Gastrocnemius medialis (tissue), 4 donors: ENCODE results near the gene MSANTD1. TPM values are rescaled to one million over a fixed set of nuclear protein-coding genes. Genes with fewer than 3 reads are reported as not detected.

Experiments used
- ATAC-seq, 2 donors: fragments of 150-250 bp; one replicate each; pipeline ENCODE4 v1.9.1; 2016
- DNase-seq, 2 donors: peaks; one replicate each; pipeline ENCODE4 v3.0.0-alpha.2; 2019
- H3K27ac ChIP-seq, 4 donors: fragments of 200-600 bp; sonication (generic); 1 replicate in 1 of 4; 2 replicates in 3 of 4; pipeline ENCODE4 v1.5.1; 2016 to 2018; ENCODE audit warnings: mild to moderate bottlenecking in 2 of 4, moderate library complexity in 1 of 4
- H3K27me3 ChIP-seq, 3 donors: fragments of 200-600 bp; sonication (generic) in 2 of 3; 1 replicate in 1 of 3; 2 replicates in 2 of 3; pipeline versions ENCODE4 v1.5.1 to v1.6.0; 2016 to 2019; ENCODE audit warnings: mild to moderate bottlenecking in 1 of 3, moderate library complexity in 1 of 3
- H3K36me3 ChIP-seq, 2 donors: fragments of 200-600 bp; sonication (generic) in 1 of 2; one replicate each; pipeline ENCODE4 v1.5.1; 2017 to 2018
- H3K4me1 ChIP-seq, 2 donors: fragments of 200-600 bp; sonication (generic) in 1 of 2; one replicate each; pipeline ENCODE4 v1.5.1; 2016 to 2017; ENCODE audit warnings: mild to moderate bottlenecking in 2 of 2
- H3K4me3 ChIP-seq, 4 donors: fragments of 200-600 bp; sonication (generic) in 3 of 4; 1 replicate in 1 of 4; 2 replicates in 3 of 4; pipeline ENCODE4 v1.5.1; 2016 to 2019; ENCODE audit warnings: mild to moderate bottlenecking in 2 of 4
- H3K9me3 ChIP-seq, 3 donors: fragments of 200-600 bp; sonication (generic) in 2 of 3; 1 replicate in 1 of 3; 2 replicates in 2 of 3; pipeline ENCODE4 v1.5.1; 2016 to 2019
- CTCF ChIP-seq, 5 experiments: fragments of 450-650 bp in 3 of 5; fragments of 200-600 bp in 2 of 5; sonication (generic) in 2 of 5; IDR thresholded peaks in 4 of 5; conservative IDR thresholded peaks in 1 of 5; 1 replicate in 4 of 5; 2 replicates in 1 of 5; pipeline ENCODE4 v1.5.1; 2016 to 2019; ENCODE audit warnings: antibody characterized with exemption in 5 of 5, mild to moderate bottlenecking in 3 of 5, moderate library complexity in 3 of 5
- POLR2A ChIP-seq, 2 donors: fragments of 450-650 bp; IDR thresholded peaks; one replicate each; pipeline ENCODE4 v1.6.1; 2017; ENCODE audit warnings: antibody characterized with exemption in 2 of 2, mild to moderate bottlenecking in 2 of 2, moderate library complexity in 2 of 2
- in situ Hi-C, 4 donors: fragments of 200-750 bp; cut with MboI; loops; one replicate each; pipeline versions ENCODE4 v1.15.0 to v1.8.0; 2017; ENCODE audit warnings: low sequenced_read_pairs in 4 of 4
- intact Hi-C: fragments of 100-400 bp; cut with DNase I; formaldehyde crosslinking; loops from one replicate; pipeline ENCODE4 v1.15.1; 2023; ENCODE audit warnings: low total_unique reads
- total RNA-seq, 4 donors: library from RNA; depleted of rRNA; stranded (reverse); fragments of >200 nt; gene quantifications; one replicate each; pipeline versions ENCODE4 v1.1.0 to v1.2.3, GENCODE V29; 2016

MSANTD1 gene
- total RNA-seq, 4 donors from 2014 or later, result 0.36 to 1.5 (median 0.48) TPM

GRCh38 chr4:3302173-3302785 is 53.3 kb downstream of the MSANTD1 start:
- DNase-seq (peak in 1 of 2 donors; percentile 11), ATAC-seq (no peak)
- TF ChIP-seq CTCF (IDR thresholded peaks at IDR 0.05 in 4 of 5, conservative IDR thresholded peaks at IDR 0.05 in 1 of 5) (no peak), POLR2A (IDR thresholded peaks at IDR 0.05) (no peak)
- Histone ChIP-seq H3K27me3 (no peaks in the 10 kb centered on the region), H3K4me1 (peaks cover 36 to 48% of the 10 kb centered on the region in 2 donors), H3K27ac (no peak overlapping the region), H3K36me3 (no peaks in the 10 kb centered on the region), H3K4me3 (no peak overlapping the region), H3K9me3 (no peaks in the 10 kb centered on the region)
- in situ Hi-C loops, result no loop called here
- intact Hi-C loops, result no loop called here

DNA sequence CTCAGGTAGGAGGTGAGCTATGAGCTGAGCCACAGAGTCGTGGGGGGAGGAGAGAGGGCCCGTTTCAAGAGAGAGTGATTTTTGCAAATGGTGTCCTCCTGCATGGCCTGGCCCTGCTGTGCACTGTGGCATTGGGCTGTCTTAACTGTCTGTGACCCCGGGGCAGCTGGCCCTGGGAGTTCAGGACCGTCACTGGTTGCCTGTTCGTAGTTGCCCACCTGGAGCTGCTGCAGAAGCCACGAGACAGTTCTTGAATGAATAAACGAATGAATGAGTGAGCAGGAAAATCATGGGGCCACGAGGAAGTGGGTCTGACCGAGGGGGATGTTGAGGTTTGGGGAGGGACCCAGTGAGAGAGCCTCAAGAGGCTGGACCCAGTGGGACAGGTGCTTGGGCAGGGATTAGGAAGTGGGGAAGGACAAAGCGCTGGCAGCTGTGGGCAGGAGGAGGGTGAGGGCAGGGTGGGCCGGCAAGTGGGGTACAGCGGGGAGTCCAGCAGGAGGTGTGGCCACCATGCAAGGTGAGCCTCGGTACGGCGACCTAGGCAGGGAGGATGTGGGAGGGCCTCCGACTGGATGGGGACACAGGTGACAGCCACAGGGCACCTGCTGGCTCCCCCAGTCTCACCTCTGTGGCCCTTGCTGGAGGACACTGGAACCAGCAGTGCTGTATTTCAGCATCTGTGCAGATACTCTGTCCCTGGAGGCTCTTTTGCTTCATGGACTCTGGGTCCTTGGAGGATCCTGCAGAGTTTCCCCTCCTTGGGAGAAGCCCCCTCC is 54.0 kb downstream of the MSANTD1 start:
- no peaks in the 10 kb centered on the region for H3K27me3 ChIP-seq
- no peak for DNase-seq
- in situ Hi-C loops (no loop called here), intact Hi-C loops (no loop called here)
- TF ChIP-seq CTCF (IDR thresholded peaks at IDR 0.05 in 4 of 5, conservative IDR thresholded peaks at IDR 0.05 in 1 of 5), result no peak
- TF ChIP-seq POLR2A (IDR thresholded peaks at IDR 0.05), result no peak
- H3K4me3 ChIP-seq, result no peak overlapping the region
- H3K36me3 ChIP-seq, result no peaks in the 10 kb centered on the region
- peaks cover 36 to 48% of the 10 kb centered on the region in 2 donors for H3K4me1 ChIP-seq
- no peak for ATAC-seq
- H3K27ac ChIP-seq, result no peak overlapping the region
- H3K9me3 ChIP-seq, result no peaks in the 10 kb centered on the region

DNA sequence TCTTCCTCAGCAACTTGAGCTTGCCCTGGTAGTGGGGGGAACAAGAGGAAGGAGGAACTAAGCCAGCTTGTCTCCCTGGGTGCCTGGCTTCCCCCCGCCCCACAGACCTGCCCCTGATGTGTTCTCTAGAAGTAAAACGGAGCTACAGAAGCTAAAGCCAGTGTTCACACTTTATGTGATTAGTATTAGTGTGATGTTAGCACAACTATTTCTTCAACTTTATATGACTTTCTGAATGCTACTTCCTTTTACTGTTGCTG is 54.5 kb downstream of the MSANTD1 start:
- intact Hi-C loops (no loop called here), in situ Hi-C loops (no loop called here)
- Histone ChIP-seq H3K27me3 (no peaks in the 10 kb centered on the region), H3K9me3 (no peaks in the 10 kb centered on the region), H3K4me1 (peaks cover 36 to 49% of the 10 kb centered on the region in 2 donors), H3K27ac (no peak overlapping the region), H3K4me3 (no peak overlapping the region), H3K36me3 (no peaks in the 10 kb centered on the region)
- ATAC-seq (no peak), DNase-seq (no peak)
- no peak for TF ChIP-seq CTCF (IDR thresholded peaks at IDR 0.05 in 4 of 5, conservative IDR thresholded peaks at IDR 0.05 in 1 of 5)
- no peak for TF ChIP-seq POLR2A (IDR thresholded peaks at IDR 0.05)

- in situ Hi-C loops, result no loop called here
These were observed 55.2 kb downstream of the MSANTD1 start for GRCh38 chr4:3303923-3304710.

More at GRCh38 chr4:3303923-3304710, 55.2 kb downstream of the MSANTD1 start:
- Histone ChIP-seq H3K27ac (no peak overlapping the region), H3K36me3 (no peaks in the 10 kb centered on the region), H3K4me1 (peaks cover 35 to 46% of the 10 kb centered on the region in 2 donors), H3K9me3 (no peaks in the 10 kb centered on the region), H3K27me3 (no peaks in the 10 kb centered on the region), H3K4me3 (no peak overlapping the region)
- TF ChIP-seq CTCF (IDR thresholded peaks at IDR 0.05 in 4 of 5, conservative IDR thresholded peaks at IDR 0.05 in 1 of 5) (no peak), POLR2A (IDR thresholded peaks at IDR 0.05) (no peak)
- ATAC-seq (no peak), DNase-seq (no peak)
- intact Hi-C loops, result no loop called here
